T-cell (primary cell): ENCODE results near the gene HDGF. TPM values are rescaled to one million over a fixed set of nuclear protein-coding genes. Genes with fewer than 3 reads are reported as not detected.
A peak's percentile ranks its signal among the peaks of the same experiment; 100 is the strongest.

Source experiments
- ATAC-seq, 4 experiments: fragments of 200-7000 bp in 3 of 4; fragments of 150-1000 bp in 1 of 4; cut with Tn5 transposase; replicated peaks in 1 of 4; 1 replicate in 3 of 4; 2 replicates in 1 of 4; pipeline ENCODE4 v1.10.0; 2021; ENCODE audit warnings: moderate library complexity in 3 of 4, mild to moderate bottlenecking in 2 of 4, moderate number of reproducible peaks in 1 of 4
- CTCF ChIA-PET, 2 donors: fragments of 300-600 bp; sonication (Branson Sonifier 250); formaldehyde crosslinking; loops; one replicate each; lab custom pipeline; 2022; ENCODE audit warnings: antibody characterized with exemption in 2 of 2; lab: Charles Lee
- POLR2A ChIA-PET, 2 donors: fragments of 300-600 bp; sonication (Branson Sonifier 250); formaldehyde crosslinking; loops; one replicate each; lab custom pipeline; 2022; ENCODE audit warnings: antibody characterized with exemption in 2 of 2; lab: Charles Lee
- DNase-seq, 35 experiments: peaks; one replicate each; pipeline versions ENCODE4 v3.0.0 to v3.0.0-alpha.2; 2013 to 2023
- H3K27ac ChIP-seq: one replicate; pipeline ENCODE4 v1.5.1; 2013; ENCODE audit warnings: low read length
- H3K27me3 ChIP-seq, 2 experiments: replicated peaks in 1 of 2; 1 replicate in 1 of 2; 2 replicates in 1 of 2; pipeline versions ENCODE4 v1.6.1 to v1.7.0; 2013; ENCODE audit warnings: low read length in 1 of 2, mixed read lengths in 1 of 2; ENCODE audit not compliant: control insufficient read depth in 2 of 2, insufficient read depth in 2 of 2; ENCODE audit errors: extremely low read depth in 1 of 2
- H3K36me3 ChIP-seq, 2 donors: 1 replicate in 1 of 2; 2 replicates in 1 of 2; pipeline versions ENCODE4 v1.6.1 to v1.7.0; 2013; ENCODE audit warnings: low read length in 1 of 2; ENCODE audit not compliant: control insufficient read depth in 2 of 2, insufficient read depth in 1 of 2; ENCODE audit errors: extremely low read depth in 1 of 2
- H3K4me1 ChIP-seq, 2 experiments: 1 replicate in 1 of 2; 2 replicates in 1 of 2; pipeline versions ENCODE4 v1.6.1 to v1.7.0; 2013; ENCODE audit warnings: low read length in 2 of 2, mixed read lengths in 1 of 2; ENCODE audit not compliant: insufficient read depth in 2 of 2, control insufficient read depth in 1 of 2; ENCODE audit errors: extremely low read depth in 1 of 2
- H3K4me3 ChIP-seq, 2 donors: 1 replicate in 1 of 2; 2 replicates in 1 of 2; pipeline versions ENCODE4 v1.5.1 to v1.7.0; 2013; ENCODE audit warnings: mild to moderate bottlenecking in 2 of 2, low read length in 1 of 2, moderate library complexity in 1 of 2; ENCODE audit not compliant: control insufficient read depth in 1 of 2; ENCODE audit errors: extremely low read depth in 1 of 2
- H3K9me3 ChIP-seq: 2 replicates; pipeline ENCODE4 v1.7.0; 2013
- H3K27ac Mint-ChIP-seq, 2 donors: one replicate each; pipeline ENCODE4 v1.8.0; 2020 to 2021; ENCODE audit warnings: mild to moderate bottlenecking in 2 of 2, mixed read lengths in 2 of 2
- H3K27me3 Mint-ChIP-seq, 2 donors: one replicate each; pipeline ENCODE4 v1.8.0; 2021 to 2022; ENCODE audit warnings: mixed read lengths in 2 of 2
- H3K36me3 Mint-ChIP-seq: one replicate; pipeline ENCODE4 v1.8.0; 2021; ENCODE audit warnings: mixed read lengths
- H3K4me1 Mint-ChIP-seq, 3 donors: one replicate each; pipeline ENCODE4 v1.8.0; 2020 to 2022; ENCODE audit warnings: mixed read lengths in 3 of 3, mild to moderate bottlenecking in 1 of 3
- H3K4me3 Mint-ChIP-seq, 3 donors: one replicate each; pipeline ENCODE4 v1.8.0; 2020 to 2022; ENCODE audit warnings: mild to moderate bottlenecking in 3 of 3, mixed read lengths in 3 of 3, moderate library complexity in 3 of 3
- H3K9me3 Mint-ChIP-seq, 3 donors: one replicate each; pipeline ENCODE4 v1.8.0; 2020 to 2022; ENCODE audit warnings: mixed read lengths in 3 of 3
- WGBS: methylation state at CpG from one replicate; pipeline ENCODE4 v1.1.5; 2013; ENCODE audit warnings: missing lambda C conversion rate; ENCODE audit not compliant: insufficient coverage; 5-methylcytosine and 5-hydroxymethylcytosine counted together
- total RNA-seq, 35 experiments: library from RNA in 6 of 35; stranded (reverse) in 6 of 35; fragments of 120-200 nt in 1 of 35; gene quantifications; one replicate each; pipeline versions ENCODE4 v1.2.1 to v1.2.4 and lab custom pipeline; 2013 to 2026

Gene HDGF
- total RNA-seq, 5 donors from 2014 or later (not counting 1 experiment from before 2014, with no cell fraction given), result 72.9 to 108 (median 90.3) TPM

DNA sequence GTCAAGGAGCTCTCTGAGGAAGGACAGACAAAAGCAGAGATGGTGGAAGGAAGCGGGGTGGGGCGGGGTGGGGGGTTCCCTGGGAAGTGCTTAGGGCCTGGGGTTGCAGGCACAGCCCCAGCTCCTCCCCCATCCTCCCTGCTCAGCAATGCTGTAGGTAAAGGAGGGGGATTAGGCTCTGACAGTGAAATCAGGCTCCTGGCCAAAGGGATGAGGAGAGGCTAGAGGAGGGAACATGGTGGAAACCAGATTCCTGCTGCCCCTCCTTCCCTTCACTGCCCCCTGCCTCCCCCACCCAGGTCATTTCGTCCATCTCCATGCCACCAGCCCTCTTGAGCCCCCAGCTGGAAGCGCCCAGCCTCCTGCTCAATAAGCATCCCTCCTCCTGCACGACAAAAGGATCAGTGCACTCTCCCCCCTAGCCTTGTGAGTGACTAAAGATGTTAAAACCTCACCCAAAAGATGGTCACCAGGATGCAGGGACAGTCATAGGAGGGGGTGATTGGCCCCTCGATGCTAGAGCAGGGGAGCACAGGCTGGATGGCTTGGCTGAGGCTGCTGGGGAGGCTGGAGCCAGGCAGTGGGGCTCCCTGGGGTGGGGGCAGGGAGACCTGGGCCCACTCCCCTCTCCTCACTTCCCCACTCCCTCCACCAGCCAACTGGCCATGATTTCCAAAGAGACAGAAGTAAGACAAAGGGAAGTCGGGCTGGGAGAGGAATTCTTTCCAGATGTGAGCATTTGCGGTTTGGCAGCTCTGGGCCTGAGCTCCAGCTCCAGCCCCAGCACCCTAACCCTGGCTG, 43.9 kb downstream of the HDGF start:
- Mint-ChIP-seq H3K4me1 (peaks cover 18 to 32% (median 30%) of the 10 kb centered on the region in 3 donors), H3K9me3 (no peaks in the 10 kb centered on the region), H3K27me3 (peaks cover 7 to 17% of the 10 kb centered on the region in 2 donors), H3K27ac (peak overlapping the region; percentile 73 to 74), H3K36me3 (no peaks in the 10 kb centered on the region), H3K4me3 (peak overlapping the region; percentile 66 to 91 (median 83))
- H3K4me1 ChIP-seq, result peaks cover 14 to 36% of the 10 kb centered on the region in 2 experiments
- H3K27me3 ChIP-seq, result peaks cover 7 to 34% of the 10 kb centered on the region in 2 experiments
- 90% methylated on average over 2 of the region's 8 CpGs for WGBS
- H3K36me3 ChIP-seq, result no peaks in the 10 kb centered on the region
- ChIA-PET CTCF (interaction anchor here (0.5 to 2.6 kb wide), 8 partner anchors 16 to 79 kb away, joined by 3 to 22 read pairs (median 6); partner anchors contain the start of gene MRPL24 (in 1 of the 2)), POLR2A (interaction anchor here (0.6 kb wide), 2 partner anchors 18 to 63 kb away, joined by 5 to 6 read pairs; no protein-coding TSS in a partner anchor)
- no peak for DNase-seq
- ATAC-seq, result no peak
- no peak overlapping the region for H3K4me3 ChIP-seq
- H3K9me3 ChIP-seq, result no peaks in the 10 kb centered on the region
- H3K27ac ChIP-seq, result no peak overlapping the region

DNA sequence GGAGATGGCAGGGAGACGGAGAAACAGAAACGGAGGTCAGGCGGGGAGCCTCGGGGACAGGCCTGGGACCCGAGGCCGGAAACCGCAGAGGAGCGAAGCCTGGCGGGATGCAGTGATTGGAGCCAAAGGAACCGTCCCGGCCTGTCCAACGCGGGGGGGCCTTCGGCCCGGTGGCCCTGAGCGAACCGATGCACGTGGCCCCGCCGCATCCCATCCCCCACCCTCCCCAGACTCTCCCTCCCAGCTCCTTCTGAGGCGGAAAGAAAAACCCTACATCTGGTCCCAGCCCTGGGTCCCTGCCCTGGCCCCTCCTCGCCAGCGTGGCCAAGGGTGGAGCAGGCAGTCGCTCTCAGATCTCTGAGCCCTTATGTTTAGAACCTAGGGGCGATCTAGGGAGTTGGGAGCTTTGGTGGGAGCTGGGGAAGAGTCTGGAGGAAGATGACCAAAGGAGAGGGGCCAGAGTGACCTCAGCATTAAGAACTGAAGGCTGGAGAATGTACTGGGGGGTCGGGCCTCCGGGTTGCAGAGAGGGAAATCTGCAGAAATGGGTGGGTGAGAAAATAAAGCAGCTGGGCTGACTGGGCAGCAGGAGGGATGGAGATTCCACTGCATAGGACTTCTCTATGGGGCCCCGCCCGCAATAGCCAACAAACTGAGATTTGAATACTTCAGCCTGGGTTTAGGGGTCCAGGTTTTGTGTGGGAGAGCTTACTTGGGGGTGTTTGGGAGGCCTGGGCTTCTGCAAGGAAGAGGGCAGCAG, 44.6 kb downstream of the HDGF start:
- Mint-ChIP-seq H3K27me3 (peaks cover 7 to 21% of the 10 kb centered on the region in 2 donors), H3K4me3 (peak overlapping the region; percentile 83 to 91 (median 86)), H3K36me3 (no peaks in the 10 kb centered on the region), H3K27ac (peak overlapping the region; percentile 76 to 83), H3K4me1 (peaks cover 18 to 32% (median 30%) of the 10 kb centered on the region in 3 donors), H3K9me3 (no peaks in the 10 kb centered on the region)
- peak; percentile 8 to 30 (median 24) for ATAC-seq
- peak in 2 of 35 experiments; percentile 22 to 46 for DNase-seq
- Histone ChIP-seq H3K27me3 (peaks cover 7 to 40% of the 10 kb centered on the region in 2 experiments), H3K4me1 (peaks cover 14 to 36% of the 10 kb centered on the region in 2 experiments), H3K27ac (peak overlapping the region; percentile 47), H3K9me3 (no peaks in the 10 kb centered on the region), H3K4me3 (peak overlapping the region; percentile 55 to 61), H3K36me3 (no peaks in the 10 kb centered on the region)
- CTCF ChIA-PET, result interaction anchor here (0.5 to 2.6 kb wide), 11 partner anchors 10 to 78 kb away, joined by 3 to 22 read pairs (median 6); partner anchors contain the start of gene MRPL24 (in 1 of the 2)
- 17% methylated on average over 19 of the region's 29 CpGs for WGBS
- POLR2A ChIA-PET, result interaction anchor here in 1 of 2 donors (0.6 kb wide), 1 partner anchor 1368 kb away, joined by 3 read pairs; no protein-coding TSS in a partner anchor

DNA sequence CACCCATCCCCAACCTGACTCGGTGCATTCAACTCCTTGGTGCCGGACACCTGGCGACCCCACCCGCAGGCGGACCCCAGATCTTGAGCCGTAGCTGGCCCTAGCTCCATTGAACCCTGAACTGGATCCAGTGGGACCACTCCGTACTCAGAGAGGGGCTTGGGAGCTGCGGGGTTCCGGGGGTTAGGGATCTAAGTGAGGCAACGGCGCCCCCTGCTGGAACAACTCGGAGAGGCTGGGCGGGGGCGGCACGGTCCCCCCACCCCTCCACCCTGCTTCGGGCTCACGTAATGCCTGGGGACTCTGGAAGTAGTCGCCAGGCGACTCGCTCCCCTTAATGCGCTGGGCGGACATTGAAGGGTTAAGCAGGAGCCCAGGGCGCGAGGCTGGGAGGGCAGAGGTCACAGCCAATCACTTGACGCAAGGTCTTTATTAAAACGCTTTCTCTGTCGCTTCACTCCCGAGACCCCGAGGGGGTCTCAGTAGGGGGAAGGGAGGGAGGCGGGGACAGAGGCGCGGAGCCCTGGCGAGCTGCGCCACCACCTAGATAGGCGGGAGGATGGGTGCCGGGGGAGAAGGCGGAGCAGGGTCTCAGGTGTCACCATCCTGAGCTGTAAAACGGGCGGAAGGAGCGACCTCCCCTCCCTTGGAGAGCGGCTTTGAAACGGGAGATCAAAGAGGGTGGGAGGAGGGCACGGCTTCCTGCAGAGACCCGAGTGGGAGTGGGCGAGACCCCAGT, 45.4 kb downstream of the HDGF start:
- ATAC-seq (peak; percentile 70 to 76 (median 73)), DNase-seq (peak; percentile 19 to 85 (median 59))
- peaks cover 7 to 29% of the 10 kb centered on the region in 2 donors for H3K27me3 Mint-ChIP-seq
- CTCF ChIA-PET, result interaction anchor here (0.5 to 2.6 kb wide), 14 partner anchors 11 to 154 kb away, joined by 3 to 22 read pairs (median 4); partner anchors contain the start of gene MRPL24 (in 1 of the 2)
- no peaks in the 10 kb centered on the region for H3K36me3 Mint-ChIP-seq
- H3K27ac ChIP-seq, result peak overlapping the region; percentile 47
- POLR2A ChIA-PET, result interaction anchor here in 1 of 2 donors (0.6 kb wide), 1 partner anchor 1367 kb away, joined by 3 read pairs; no protein-coding TSS in a partner anchor
- no peaks in the 10 kb centered on the region for H3K9me3 Mint-ChIP-seq
- peaks cover 14 to 38% of the 10 kb centered on the region in 2 experiments for H3K4me1 ChIP-seq
- H3K9me3 ChIP-seq, result no peaks in the 10 kb centered on the region
- H3K36me3 ChIP-seq, result no peaks in the 10 kb centered on the region
- H3K27ac Mint-ChIP-seq, result peak overlapping the region; percentile 76 to 83
- WGBS, result 2% methylated on average over 35 of the region's 45 CpGs
- H3K4me1 Mint-ChIP-seq, result peaks cover 18 to 32% (median 30%) of the 10 kb centered on the region in 3 donors
- peak overlapping the region; percentile 83 to 91 (median 86) for H3K4me3 Mint-ChIP-seq
- H3K4me3 ChIP-seq, result peak overlapping the region; percentile 55 to 61
- H3K27me3 ChIP-seq, result peaks cover 7 to 47% of the 10 kb centered on the region in 2 experiments

DNA sequence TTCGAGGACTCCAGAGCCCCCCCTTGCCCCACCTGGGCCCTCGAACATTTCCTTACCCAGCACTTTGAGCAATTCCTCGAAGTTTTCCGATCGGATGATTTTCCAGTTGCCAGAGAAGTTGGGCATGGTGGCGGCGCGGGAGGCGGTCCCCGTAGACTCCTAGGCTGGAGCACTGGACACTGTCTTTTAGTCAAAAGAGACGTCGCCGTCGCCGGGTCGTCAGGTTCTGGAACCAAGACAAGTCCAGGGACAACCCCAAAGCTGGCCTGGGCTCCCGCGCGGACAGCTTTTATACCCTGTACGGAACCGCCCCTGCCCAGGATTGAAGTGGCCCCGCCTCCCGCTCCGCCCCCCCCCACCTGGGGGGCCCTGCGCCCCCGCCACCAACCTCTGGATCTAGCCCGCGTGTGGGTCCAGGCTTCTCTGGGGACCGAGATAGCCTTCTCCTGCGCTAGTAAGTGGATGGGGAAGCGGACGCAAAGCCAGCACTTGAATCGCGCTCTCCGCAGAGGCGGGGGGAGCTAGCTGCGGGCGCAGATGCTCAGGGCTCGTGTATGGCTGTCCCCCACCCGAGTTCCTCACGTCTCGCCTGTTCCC, 46.1 kb downstream of the HDGF start, which contains the start of gene CRABP2:
CRABP2 (minus strand) TSS at position 263 of the 597 bp plus-strand sequence; CDS start at position 126, 137 bp downstream.
- Histone ChIP-seq H3K4me1 (peaks cover 14 to 42% of the 10 kb centered on the region in 2 experiments), H3K4me3 (peak within 1 kb of the TSS; percentile 55 to 61), H3K9me3 (no peaks in the 10 kb centered on the region), H3K27me3 (peaks cover 7 to 54% of the 10 kb centered on the region in 2 experiments), H3K36me3 (no peaks in the 10 kb centered on the region), H3K27ac (peak within 1 kb of the TSS; percentile 47)
- H3K9me3 Mint-ChIP-seq, result no peaks in the 10 kb centered on the region
- no peaks in the 10 kb centered on the region for H3K36me3 Mint-ChIP-seq
- POLR2A ChIA-PET, result no interaction called here
- 5% methylated on average over 20 of the region's 42 CpGs for WGBS
- H3K4me3 Mint-ChIP-seq, result peak within 1 kb of the TSS; percentile 83 to 91 (median 86)
- H3K27me3 Mint-ChIP-seq, result peaks cover 7 to 32% of the 10 kb centered on the region in 2 donors
- H3K4me1 Mint-ChIP-seq, result peaks cover 21 to 32% (median 30%) of the 10 kb centered on the region in 3 donors
- CTCF ChIA-PET, result interaction anchor here (0.5 to 2.6 kb wide), 9 partner anchors 11 to 155 kb away, joined by 3 to 22 read pairs (median 4); partner anchors contain the start of gene MRPL24 (in 1 of the 2)
- peak within 1 kb of the TSS; percentile 76 to 83 for H3K27ac Mint-ChIP-seq
- ATAC-seq (peak; percentile 33 to 56 (median 42)), DNase-seq (peak in 19 of 35 experiments; percentile 11 to 58 (median 33))

DNA sequence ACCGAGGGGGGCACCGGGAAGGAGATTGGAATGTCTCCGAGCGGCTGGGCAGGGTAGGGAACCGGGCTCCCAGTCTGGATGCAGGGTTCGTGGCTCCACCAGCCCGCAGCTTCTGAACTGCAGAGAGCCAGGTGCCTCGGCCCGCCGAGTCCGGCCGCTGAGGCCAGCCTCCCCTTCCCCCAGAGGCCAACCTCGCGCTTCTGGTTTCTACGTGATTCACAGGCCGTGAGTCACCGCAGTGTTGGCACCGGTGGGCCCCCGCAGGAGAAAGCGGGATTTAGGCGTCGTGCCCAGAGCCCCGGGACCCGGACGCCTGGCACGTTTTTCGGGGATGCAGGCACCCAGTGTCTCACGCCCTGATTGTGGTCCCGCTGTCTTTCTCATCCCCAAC, 46.5 kb downstream of the HDGF start:
- CTCF ChIA-PET, result interaction anchor here (1.5 to 2.6 kb wide), 3 partner anchors 15 to 155 kb away, joined by 3 to 22 read pairs (median 11); no protein-coding TSS in a partner anchor
- H3K27ac Mint-ChIP-seq, result no peak overlapping the region
- H3K36me3 ChIP-seq, result no peaks in the 10 kb centered on the region
- POLR2A ChIA-PET, result no interaction called here
- ATAC-seq (no peak), DNase-seq (peak in 3 of 35 experiments; percentile 10 to 32 (median 22))
- peaks cover 7 to 59% of the 10 kb centered on the region in 2 experiments for H3K27me3 ChIP-seq
- H3K4me1 ChIP-seq, result peaks cover 16 to 42% of the 10 kb centered on the region in 2 experiments
- H3K27me3 Mint-ChIP-seq, result peaks cover 7 to 32% of the 10 kb centered on the region in 2 donors
- no peaks in the 10 kb centered on the region for H3K9me3 Mint-ChIP-seq
- peak overlapping the region; percentile 35 to 61 for H3K4me3 ChIP-seq
- WGBS, result 9% methylated on average over 28 of the region's 29 CpGs
- H3K4me1 Mint-ChIP-seq, result peaks cover 21 to 32% (median 30%) of the 10 kb centered on the region in 3 donors
- H3K4me3 Mint-ChIP-seq, result peak overlapping the region; percentile 67 to 91 (median 83)
- H3K27ac ChIP-seq, result no peak overlapping the region
- no peaks in the 10 kb centered on the region for H3K9me3 ChIP-seq
- peaks cover under 1% of the 10 kb centered on the region for H3K36me3 Mint-ChIP-seq
